Body of pancreas (tissue), 4 donors: Measurements from ENCODE around the gene ADTRP.

Experiments used
- CTCF ChIP-seq, 7 experiments: fragments of 450-650 bp in 4 of 7; fragments of 200-600 bp in 3 of 7; sonication (generic) in 3 of 7; IDR thresholded peaks; one replicate each; pipeline ENCODE4 v1.5.1; 2016 to 2019; ENCODE audit warnings: antibody characterized with exemption in 7 of 7
- POLR2A ChIP-seq, 3 donors: fragments of 450-650 bp; IDR thresholded peaks; one replicate each; pipeline ENCODE4 v1.6.1; 2016; ENCODE audit warnings: antibody characterized with exemption in 3 of 3, mild to moderate bottlenecking in 2 of 3

DNA sequence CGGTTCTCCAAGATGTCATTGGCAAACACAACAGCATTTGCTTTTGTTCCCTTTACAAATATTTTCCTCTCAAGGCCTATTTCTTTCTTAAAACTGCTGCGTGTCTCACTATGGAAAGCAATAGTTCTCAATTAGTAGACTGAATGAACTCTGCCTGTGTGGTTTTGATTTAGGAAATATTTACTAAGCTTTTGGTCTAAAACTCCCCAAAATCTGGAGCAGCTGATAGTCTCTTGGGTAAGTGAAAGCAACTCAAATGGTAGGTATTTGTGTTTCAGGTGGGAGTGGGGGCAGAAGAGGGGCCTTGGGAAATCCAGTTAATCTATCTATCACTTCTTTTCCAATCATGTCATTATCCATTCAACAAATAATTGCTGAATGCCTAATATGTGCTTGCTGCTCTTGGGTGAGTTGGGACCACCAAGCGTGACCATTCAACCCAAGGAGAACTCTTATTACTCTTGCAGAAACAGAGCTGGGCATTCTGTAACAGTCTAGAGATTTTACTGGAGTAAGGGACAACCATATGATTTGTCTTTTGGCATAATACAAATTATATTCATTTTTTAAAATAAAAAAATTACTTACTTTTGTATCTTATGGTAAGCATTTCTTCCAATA, 33.2 kb upstream of the ADTRP start:
- TF ChIP-seq CTCF (IDR thresholded peaks at IDR 0.05) (no peak), POLR2A (IDR thresholded peaks at IDR 0.05) (no peak)
